Hippocampal formation (tissue), 2 donors: ENCODE results near the gene PRR7.

Experiments used
- DNase-seq, 2 donors: peaks; one replicate each; lab custom pipeline; 2025; lab: John Stamatoyannopoulos, UW

The PRR7 gene

GRCh38 chr5:177499842-177500241, 53.2 kb downstream of the PRR7 start:
- DNase-seq = no peak

GRCh38 chr5:177500685-177501522, 54.3 kb downstream of the PRR7 start:
- peak; percentile 78 for DNase-seq

GRCh38 chr5:177501874-177502678, 55.5 kb downstream of the PRR7 start:
- DNase-seq = no peak

GRCh38 chr5:177502886-177503285, 56.3 kb downstream of the PRR7 start:
- DNase-seq = no peak

GRCh38 chr5:177503351-177504085, 56.9 kb downstream of the PRR7 start:
- DNase-seq = no peak

- no peak for DNase-seq
Observed at GRCh38 chr5:177504086-177505056, 57.8 kb downstream of the PRR7 start.

GRCh38 chr5:177505075-177505474, 58.5 kb downstream of the PRR7 start:
- no peak for DNase-seq
